ENCODE data around the gene PIPOX. TPM values are rescaled to one million over a fixed set of nuclear protein-coding genes. Genes with fewer than 3 reads are reported as not detected.

The PIPOX gene
- total and polyA plus RNA-seq, 9 of the 15 experiments (the other 6 are each of a cell fraction or from before 2014, with no cell fraction given) = 0.15 to 2.2 (median 0.58) TPM; not detected in 2

DNA sequence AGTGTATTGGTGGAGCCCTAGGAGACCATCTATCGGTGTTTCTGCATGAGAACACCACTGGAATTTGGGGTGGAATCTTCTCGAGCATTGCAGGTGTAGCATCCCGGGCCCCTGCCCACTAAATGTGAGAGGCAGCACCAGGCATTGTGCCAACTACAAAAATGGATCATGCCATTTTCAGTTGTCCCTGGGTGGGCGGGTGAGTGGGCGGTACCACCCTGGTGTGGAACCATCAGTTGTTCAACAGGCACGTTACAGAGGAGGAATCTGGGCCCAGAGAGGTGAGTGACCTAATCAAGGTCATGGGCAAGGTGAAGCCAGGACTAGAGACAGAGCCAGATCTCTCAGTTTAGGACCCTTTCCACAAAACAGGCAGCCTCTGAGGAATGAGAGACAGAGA, 8.8 kb downstream of the PIPOX start:
- Histone ChIP-seq H3K4me2 (ENCODE audit: insufficient read depth, low read length) (no peak overlapping the region), H3K36me3 (ENCODE audit: control insufficient read depth, insufficient read depth, low read length) (no peaks in the 10 kb centered on the region), H3K27me3 (ENCODE audit: control insufficient read depth in 2 of 2, insufficient read depth in 2 of 2, low read length in 2 of 2) (peaks cover 66 to 81% of the 10 kb centered on the region in 2 experiments), H4K20me1 (replicated peaks; ENCODE audit: control insufficient read depth, insufficient read depth, low read length) (peaks cover 15% of the 10 kb centered on the region), H3K9me3 (replicated peaks; ENCODE audit: control insufficient read depth, insufficient read depth, low read depth, low read length) (no peaks in the 10 kb centered on the region), H3K4me1 (replicated peaks in 1 of 2; ENCODE audit: control insufficient read depth in 2 of 2, insufficient read depth in 2 of 2, low read length in 2 of 2) (no peaks in the 10 kb centered on the region; a peak in 1 of 5 replicates), H2AFZ (ENCODE audit: low read depth, low read length) (no peak overlapping the region), H3K79me2 (ENCODE audit: control insufficient read depth, insufficient read depth, low read length) (no peaks in the 10 kb centered on the region), H3K4me3 (no peak overlapping the region), H3K9ac (ENCODE audit: insufficient read depth in 1 of 2, low read depth in 2 of 2, low read length in 2 of 2) (no peak overlapping the region), H3K9me1 (ENCODE audit: control insufficient read depth, insufficient read depth, low read length) (no peaks in the 10 kb centered on the region), H3K27ac (ENCODE audit: extremely low read depth, low read depth, low read length) (no peak overlapping the region)
- DNase-seq (ENCODE audit: extremely low read depth in 1 of 4, low spot score in 3 of 4) (no peak), ATAC-seq (no peak), FAIRE-seq (no peak)
- BruUV-seq (replicated peaks) = no TSS peak
- WGBS (ENCODE audit: insufficient coverage, low coverage, missing lambda C conversion rate) = 2% methylated on average over 6 of the region's 6 CpGs
- TF ChIP-seq, protein P1, sequence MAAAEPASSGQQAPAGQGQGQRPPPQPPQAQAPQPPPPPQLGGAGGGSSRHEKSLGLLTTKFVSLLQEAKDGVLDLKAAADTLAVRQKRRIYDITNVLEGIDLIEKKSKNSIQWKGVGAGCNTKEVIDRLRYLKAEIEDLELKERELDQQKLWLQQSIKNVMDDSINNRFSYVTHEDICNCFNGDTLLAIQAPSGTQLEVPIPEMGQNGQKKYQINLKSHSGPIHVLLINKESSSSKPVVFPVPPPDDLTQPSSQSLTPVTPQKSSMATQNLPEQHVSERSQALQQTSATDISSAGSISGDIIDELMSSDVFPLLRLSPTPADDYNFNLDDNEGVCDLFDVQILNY (CRISPR knock-in tag; IDR thresholded peaks at IDR 0.05) = no peak
- no peak for TF ChIP-seq ETV5 (CRISPR knock-in tag; IDR thresholded peaks at IDR 0.05; ENCODE audit: low read depth)
- no peak for TF ChIP-seq CCNT2 (IDR thresholded peaks at IDR 0.05; ENCODE audit: borderline replicate concordance, extremely low read depth, insufficient read length, low read depth, low read length)
- TF ChIP-seq, protein P2, sequence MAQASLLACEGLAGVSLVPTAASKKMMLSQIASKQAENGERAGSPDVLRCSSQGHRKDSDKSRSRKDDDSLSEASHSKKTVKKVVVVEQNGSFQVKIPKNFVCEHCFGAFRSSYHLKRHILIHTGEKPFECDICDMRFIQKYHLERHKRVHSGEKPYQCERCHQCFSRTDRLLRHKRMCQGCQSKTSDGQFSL (CRISPR knock-in tag; IDR thresholded peaks at IDR 0.05) = no peak
- TF ChIP-seq, protein P2 (tag; IDR thresholded peaks at IDR 0.05) = no peak
- no peak for TF ChIP-seq ZNF134 (CRISPR knock-in tag; conservative IDR thresholded peaks at IDR 0.05)
- TF ChIP-seq SMARCE1 (IDR thresholded peaks at IDR 0.05) = no peak
- no peak for TF ChIP-seq ZNF24 (IDR thresholded peaks at IDR 0.05)
- TF ChIP-seq NFATC3 (IDR thresholded peaks at IDR 0.05) = no peak
- in situ Hi-C loops (cut with MboI) = no loop called here
- ChIA-PET CTCF (ENCODE audit: low intra/inter-chr PET ratio) (no interaction called here), POLR2A (interaction anchor here (0.6 to 0.7 kb wide), 2 partner anchors 45 to 484 kb away, joined by 3 read pairs; no protein-coding TSS in a partner anchor)
- intact Hi-C loops (cut with micrococcal nuclease) = no loop called here

Measured in K562 (cell line).